GM19099 (cell line): ENCODE results near the gene DTWD2.

Experiments
- POLR2A ChIP-seq: IDR thresholded peaks from 3 replicates; pipeline ENCODE4 v1.6.1; 2011; ENCODE audit warnings: low read depth; ENCODE audit not compliant: insufficient read length; ENCODE audit errors: extremely low read depth

The DTWD2 gene

DNA sequence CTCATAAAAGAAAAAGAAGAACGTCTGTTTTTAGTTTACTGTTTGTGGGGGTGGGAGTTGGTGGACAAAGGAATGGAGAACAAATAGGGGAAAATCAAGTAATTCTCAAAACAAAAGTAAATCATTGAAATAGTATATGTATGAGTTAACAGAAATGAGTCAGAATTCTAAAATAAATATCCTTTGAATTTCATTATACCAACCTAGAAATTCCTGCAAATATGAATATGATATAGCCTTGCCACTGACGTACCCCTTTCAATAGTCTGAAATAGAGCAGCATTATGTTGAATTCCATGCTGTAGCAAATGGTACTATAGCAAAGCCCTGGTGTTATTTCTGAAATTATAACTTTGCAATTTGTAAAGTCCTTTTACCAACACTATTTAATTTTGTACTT lies 29.6 kb upstream of the DTWD2 start:
- TF ChIP-seq POLR2A: no peak

DNA sequence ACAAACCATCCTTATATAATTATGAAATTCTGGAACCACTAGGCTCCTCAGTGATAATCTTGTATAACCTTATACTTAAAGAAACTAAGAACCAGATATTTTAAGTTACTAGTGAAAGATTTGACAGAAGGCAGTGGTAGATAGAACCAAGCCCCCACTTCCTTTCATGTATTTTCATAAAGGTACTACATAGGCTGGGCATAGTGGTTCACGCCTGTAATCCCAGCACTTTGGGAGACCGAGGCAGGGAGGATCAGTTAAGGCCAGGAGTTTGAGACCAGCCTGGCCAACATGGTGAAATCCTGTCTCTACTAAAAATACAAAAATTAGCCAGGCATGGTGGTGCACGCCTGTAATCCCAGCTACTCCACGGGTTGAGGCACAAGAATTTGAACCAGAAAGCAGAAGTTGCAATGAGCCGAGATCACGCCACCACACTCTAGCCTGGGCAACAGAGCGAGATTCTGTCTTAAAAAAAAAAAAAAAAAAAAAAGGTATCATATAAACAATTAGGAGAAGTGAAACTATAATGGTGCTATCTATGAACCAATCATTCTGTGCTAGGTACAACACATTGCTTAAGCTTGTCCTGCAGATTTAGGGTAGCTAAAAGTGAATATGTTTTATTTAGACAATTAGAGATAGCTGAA lies 27.9 kb upstream of the DTWD2 start:
- no peak for TF ChIP-seq POLR2A

DNA sequence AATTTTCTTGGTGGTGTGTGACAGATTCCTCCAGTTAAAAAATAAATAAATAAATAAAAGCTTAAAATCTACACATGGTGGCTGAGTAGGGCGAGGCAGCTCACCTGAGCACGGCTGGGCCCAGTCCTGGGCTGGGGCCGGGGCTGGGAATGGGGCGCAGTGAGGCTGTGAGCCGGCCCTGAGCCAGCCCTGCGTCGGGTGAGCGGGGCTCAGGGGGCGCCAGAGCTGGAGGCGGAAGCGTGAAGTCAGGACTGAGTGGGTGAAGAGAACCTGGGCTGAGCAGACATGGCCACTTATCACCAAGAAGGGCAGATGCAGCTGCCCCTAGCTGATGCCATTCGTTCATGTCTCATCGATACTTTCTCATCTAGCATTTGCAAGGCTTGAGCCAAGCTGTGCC lies 22.8 kb upstream of the DTWD2 start:
- TF ChIP-seq POLR2A: no peak

DNA sequence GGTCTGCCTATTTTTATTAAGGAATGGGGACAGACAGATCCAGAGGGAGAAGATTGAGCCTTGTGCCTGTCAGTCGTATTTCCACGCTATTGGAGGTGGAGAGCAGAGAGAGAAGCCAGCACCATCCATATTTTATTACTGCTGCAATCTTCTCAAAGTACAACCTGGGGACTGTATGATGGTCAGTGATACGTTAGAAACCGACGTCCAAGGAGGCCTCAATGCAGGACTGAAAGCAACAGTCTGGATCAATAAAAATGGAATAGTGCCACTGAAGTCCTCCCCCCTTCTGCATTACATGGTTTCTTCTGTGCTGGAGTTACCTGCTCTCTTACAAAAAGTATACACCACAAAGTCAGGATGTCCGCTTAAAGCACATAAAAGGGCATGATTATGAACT lies 21.9 kb upstream of the DTWD2 start:
- no peak for TF ChIP-seq POLR2A

DNA sequence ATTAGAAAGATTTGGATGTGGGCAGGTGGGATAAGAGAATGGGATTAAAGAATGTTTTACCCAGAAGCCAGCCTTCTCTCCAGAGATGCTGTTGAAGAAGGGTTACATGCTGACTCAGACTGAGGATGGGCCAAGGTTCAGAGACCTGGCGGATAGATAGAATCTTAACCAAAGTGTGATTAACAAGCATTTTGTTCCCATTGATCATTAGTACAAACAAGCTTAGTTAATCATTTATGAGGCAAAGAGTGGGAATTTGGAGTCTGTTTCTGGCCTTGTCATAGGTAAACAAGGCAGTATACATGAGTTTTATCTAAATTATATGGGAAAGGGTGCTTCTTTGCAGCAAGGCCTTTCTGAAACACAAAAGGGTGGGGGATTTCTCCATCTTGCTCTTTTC lies 20.8 kb upstream of the DTWD2 start:
- no peak for TF ChIP-seq POLR2A

DNA sequence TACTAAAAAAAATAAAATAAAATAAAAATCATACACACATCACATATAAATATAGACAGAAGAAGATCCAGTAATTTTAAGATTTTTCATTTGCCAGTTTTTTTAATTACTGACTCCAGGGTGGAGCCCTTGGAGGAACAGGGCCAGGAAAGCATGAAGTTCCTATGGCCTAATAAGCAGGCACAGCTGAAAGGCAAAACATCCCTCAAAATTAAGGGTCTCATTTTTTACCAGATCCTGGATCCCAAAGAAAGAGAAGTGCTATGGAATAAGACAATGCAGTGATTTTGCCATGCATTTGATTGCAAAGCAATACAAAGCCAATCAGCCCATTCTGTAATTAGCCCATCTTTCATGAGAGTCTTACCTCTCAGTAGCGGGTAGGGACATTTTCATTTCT lies 11.3 kb upstream of the DTWD2 start:
- TF ChIP-seq POLR2A: no peak

DNA sequence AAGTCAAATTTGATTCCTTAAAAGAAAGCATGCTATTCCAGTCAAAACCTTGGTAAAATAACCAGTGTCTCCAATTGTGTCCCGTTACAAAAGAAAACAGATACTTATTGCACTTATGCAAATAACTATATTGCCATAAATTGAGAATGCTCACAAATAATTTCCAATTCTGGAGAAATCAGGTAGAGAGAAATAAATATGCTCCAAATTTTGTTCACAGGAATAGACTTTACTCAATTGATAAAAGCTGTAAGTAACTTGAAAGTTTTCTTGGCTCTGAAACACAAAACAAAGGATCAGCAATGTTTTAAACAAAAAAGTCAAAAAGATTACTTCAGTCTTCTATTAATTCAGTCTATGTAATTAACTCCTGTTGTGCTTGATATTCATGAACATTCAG lies 7.8 kb upstream of the DTWD2 start:
- TF ChIP-seq POLR2A: no peak

DNA sequence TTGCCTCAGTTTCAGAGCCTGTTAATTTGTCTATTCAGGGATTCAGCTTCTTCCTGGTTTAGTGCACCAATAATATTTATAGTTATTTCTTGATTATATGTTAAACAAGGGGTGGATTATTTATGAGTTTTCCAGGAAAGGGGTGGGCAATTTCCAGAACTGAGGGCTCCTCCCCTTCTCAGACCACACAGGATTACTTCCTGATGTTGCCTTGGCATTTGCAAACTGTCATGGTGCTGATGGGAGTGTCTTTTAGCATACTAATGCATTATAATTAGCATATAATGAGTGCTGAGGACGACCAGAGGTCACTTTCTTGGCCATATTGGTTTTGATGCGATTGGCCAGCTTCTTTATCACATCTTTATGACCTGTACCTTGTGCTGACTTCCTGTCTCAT lies 6.2 kb upstream of the DTWD2 start:
- TF ChIP-seq POLR2A: no peak

DNA sequence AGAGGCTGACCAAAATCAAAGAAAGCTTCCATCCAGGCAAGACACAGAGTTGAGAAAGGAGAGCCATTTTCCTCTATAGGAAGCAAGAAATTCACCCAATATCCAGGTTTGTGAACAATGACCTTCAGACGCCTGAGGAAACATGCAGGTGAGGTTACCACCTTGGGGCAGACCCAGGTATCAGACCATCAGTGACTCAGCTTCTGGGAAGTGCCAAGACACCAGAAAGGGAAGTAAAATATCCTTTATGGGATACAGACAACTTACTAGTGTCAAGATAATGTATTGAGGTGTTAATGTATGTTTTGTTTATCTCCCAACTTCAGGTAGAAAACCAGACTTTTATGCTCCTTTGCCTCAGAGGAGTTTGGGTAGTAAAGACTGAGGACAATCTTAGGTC lies 2.2 kb upstream of the DTWD2 start:
- no peak for TF ChIP-seq POLR2A

DNA sequence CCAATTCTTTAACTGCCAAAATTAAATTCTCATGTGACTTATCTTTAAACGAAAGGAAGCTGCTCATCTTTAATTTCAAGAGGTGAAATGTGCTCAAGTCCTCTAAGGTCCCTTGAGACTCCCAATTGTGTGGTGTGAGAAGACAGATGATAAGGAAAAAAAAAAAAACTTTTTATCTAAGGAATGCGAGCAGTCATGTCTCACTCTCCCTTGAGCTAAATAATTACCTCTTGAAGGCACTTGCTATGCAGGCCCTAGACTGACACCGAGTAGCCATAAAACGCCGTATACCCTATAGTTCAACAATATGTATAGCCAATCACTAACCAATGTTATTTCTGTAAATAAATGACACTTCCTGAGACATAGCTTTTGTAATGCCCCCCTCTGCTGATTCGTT lies 1.5 kb upstream of the DTWD2 start:
- TF ChIP-seq POLR2A: no peak

DNA sequence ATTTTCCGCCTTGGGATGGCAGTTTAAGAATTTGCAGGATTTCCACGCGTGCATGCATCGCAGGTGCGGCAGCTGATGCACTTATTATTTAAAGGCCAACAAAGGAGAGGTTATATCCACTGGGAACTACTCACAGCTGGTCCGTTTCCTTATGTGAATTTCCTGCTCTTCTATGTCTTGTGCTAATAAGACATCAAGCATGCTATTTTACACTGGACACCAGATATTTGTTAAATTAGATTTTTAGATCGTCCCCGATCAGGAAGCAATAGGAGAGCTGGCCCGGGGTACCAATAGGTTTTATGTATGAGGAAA lies 476 bp upstream of the DTWD2 start:
- TF ChIP-seq POLR2A: no peak

DNA sequence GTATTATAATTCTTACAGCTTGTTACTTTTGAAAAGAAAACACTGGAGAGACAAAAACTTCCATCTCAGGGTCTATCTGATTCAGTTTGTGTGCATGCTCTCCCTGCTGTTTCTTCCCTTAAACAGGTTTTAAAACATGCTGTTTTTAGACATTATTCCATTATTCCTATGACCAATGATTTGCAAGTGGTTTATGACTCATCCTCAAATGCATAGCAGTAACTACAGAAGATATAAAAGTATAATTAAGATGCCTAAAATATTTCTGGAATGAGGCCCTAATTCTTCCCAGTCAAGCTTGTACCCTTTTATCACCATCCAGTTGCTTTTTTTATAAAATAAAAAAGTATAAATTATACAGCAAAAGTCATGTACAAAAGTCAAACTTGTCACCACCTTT lies 3.7 kb downstream of the DTWD2 start:
- no peak for TF ChIP-seq POLR2A

DNA sequence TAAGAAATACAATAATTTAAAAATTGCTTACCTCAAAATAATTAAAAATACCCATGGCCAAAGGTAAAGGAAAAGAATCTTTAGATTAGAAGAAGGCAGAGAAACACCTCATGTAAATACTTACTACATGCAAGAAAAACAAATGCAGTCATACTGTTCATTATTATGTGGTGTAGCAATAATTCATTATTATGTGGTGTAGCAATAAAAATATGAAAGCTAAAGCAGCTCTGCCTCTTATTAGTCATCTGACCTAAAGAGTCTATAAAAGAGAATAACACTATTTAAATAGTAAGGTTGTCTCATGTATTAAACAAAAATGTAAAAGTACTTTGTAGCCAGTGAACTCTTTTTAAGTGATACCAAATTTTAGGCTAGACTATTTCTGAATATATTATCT lies 6.6 kb downstream of the DTWD2 start:
- no peak for TF ChIP-seq POLR2A

DNA sequence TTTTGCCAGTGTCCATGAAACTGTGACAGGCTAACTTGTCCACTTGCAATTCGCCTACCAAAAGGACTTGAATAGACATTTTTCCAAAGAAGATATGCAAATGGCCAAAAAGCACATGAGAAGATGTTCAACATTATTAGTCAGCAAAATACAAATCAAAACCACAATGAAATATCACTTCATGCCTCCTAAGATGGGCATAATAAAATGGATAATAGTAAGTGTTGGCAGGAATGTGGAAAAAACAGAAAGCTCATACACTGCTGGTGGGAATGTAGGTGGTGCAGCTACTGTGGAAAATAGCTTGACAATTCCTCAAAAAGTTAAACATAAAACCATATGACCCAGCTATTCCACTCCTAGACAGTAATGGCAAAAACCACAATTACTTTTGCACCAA lies 7.9 kb downstream of the DTWD2 start:
- no peak for TF ChIP-seq POLR2A

DNA sequence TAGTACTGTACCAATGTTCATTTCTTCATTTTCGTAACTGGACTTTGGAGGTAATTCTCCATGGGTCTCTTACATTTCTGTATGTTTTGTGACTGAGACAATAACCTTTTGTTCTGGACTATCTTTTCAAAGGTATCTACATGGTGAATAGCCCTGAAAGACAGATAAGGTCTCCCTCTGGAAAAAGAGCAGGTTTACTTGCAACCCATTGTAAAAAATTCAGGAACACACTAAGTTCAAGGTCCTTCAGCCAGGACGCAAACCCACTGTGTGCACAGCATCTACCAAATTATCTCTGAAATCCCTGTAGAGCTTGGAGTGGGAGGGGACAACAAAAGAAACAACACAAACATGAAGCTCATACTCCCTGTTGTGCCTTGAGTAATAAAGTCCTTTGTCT lies 8.3 kb downstream of the DTWD2 start:
- TF ChIP-seq POLR2A: no peak

DNA sequence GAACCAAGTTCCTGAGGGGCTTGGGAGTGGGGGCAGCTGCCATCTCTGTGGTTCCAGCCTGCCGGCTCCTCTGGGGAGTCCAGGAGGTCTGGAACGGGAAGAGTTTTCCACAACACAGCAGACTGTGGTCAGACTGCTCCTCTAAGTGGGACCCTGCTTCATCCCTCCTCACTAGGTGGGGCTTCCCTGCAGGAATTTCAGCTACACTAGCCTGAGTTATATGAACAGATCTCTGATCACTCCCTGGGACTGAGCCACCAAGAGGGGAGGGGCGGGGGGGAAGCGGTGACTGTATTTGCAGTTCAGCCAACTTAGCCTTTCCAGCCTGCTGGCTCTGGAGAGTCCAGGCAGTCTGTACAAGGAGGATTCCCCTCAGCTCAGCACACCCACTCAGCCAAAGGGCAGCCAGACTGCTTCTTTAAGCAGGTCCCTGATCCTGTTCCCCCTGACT lies 19.4 kb downstream of the DTWD2 start:
- no peak for TF ChIP-seq POLR2A

DNA sequence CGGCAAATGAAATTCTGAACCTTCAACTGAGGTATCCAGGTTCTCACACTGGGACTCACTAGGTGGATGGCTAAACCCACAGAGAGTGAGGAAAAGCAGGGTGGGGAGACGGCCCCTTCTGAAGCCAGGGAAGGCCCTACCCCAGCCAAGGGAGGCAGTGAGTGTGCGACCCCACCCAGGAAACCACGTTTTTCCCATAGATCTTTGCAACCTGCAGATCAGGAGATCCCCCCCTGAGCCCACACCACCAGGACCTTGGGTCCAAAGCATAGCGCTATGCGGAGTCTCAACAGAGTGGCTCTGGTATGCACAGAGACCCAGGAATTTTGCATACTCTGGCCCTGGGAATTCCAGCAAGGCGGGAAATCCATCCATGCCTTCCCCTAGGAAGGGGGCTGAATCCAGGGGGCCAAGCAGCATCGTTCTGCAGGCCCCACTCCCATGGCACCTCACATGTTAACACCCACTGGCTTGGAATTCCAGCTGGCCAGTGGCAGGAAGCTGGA lies 19.9 kb downstream of the DTWD2 start:
- TF ChIP-seq POLR2A: no peak
